Activated CD4-positive, CD25-positive, alpha-beta regulatory T cell treated with anti-CD3 and anti-CD28 coated beads, Interleukin-2, amount 50 U/mL, for 16 hours (primary cell): ENCODE data around the gene TNFAIP6.

Experiments used
- DNase-seq: peaks from one replicate; pipeline ENCODE4 v3.0.0-alpha.2; 2020; ENCODE audit warnings: low read depth, low spot score

Gene TNFAIP6

GRCh38 chr2:151359768-151360461 is 2.5 kb downstream of the TNFAIP6 start:
- DNase-seq, result no peak

- DNase-seq, result no peak
These were observed 4.4 kb downstream of the TNFAIP6 start for GRCh38 chr2:151361674-151362370.

- no peak for DNase-seq
These were observed 6.3 kb downstream of the TNFAIP6 start for GRCh38 chr2:151363709-151364108.

GRCh38 chr2:151367571-151367970 is 10.2 kb downstream of the TNFAIP6 start:
- DNase-seq, result no peak

GRCh38 chr2:151374436-151374835 is 17.0 kb downstream of the TNFAIP6 start:
- DNase-seq, result no peak

GRCh38 chr2:151379169-151379568 is 21.8 kb downstream of the TNFAIP6 start:
- no peak for DNase-seq

GRCh38 chr2:151380580-151381235 is 23.3 kb downstream of the TNFAIP6 start:
- no peak for DNase-seq

GRCh38 chr2:151381266-151381665 is 23.9 kb downstream of the TNFAIP6 start:
- no peak for DNase-seq

GRCh38 chr2:151388011-151388410 is 30.6 kb downstream of the TNFAIP6 start:
- DNase-seq, result no peak

- DNase-seq, result no peak
These were observed 34.0 kb downstream of the TNFAIP6 start for GRCh38 chr2:151391436-151391835.

- no peak for DNase-seq
These were observed 37.1 kb downstream of the TNFAIP6 start for GRCh38 chr2:151394509-151394908.

GRCh38 chr2:151395509-151396374 is 38.4 kb downstream of the TNFAIP6 start:
- no peak for DNase-seq

- no peak for DNase-seq
These were observed 42.6 kb downstream of the TNFAIP6 start for GRCh38 chr2:151399981-151400380.

GRCh38 chr2:151401149-151401548 is 43.8 kb downstream of the TNFAIP6 start:
- DNase-seq, result no peak

- no peak for DNase-seq
These were observed 46.5 kb downstream of the TNFAIP6 start for GRCh38 chr2:151403914-151404313.

- no peak for DNase-seq
These were observed 48.0 kb downstream of the TNFAIP6 start for GRCh38 chr2:151405376-151405775.

GRCh38 chr2:151407281-151407680 is 49.9 kb downstream of the TNFAIP6 start:
- no peak for DNase-seq

GRCh38 chr2:151408788-151409600 is 51.6 kb downstream of the TNFAIP6 start:
- no peak for DNase-seq

- peak; percentile 66 for DNase-seq
These were observed 52.5 kb downstream of the TNFAIP6 start, which contains the start of gene RIF1 for GRCh38 chr2:151409601-151410484. Gene RIF1, plus strand, starts transcription at chr2:151409902. Its CDS starts 522 bp downstream, at chr2:151410424.

- DNase-seq, result peak; percentile 10
These were observed 53.1 kb downstream of the TNFAIP6 start for GRCh38 chr2:151410485-151410834.
